HG03060 (cell line): ENCODE data around the gene F7.
"Not testable (repeated sequence)": the region's sequence is repeated elsewhere in the genome, so short reads cannot be mapped to it uniquely, and the experiment has no call there.

Experiments used
- ATAC-seq: cut with Tn5 transposase; IDR thresholded peaks from one replicate; pipeline ENCODE4 v1.9.1; 2021; ENCODE audit warnings: low read depth, moderate number of reproducible peaks; ENCODE audit not compliant: unreplicated experiment

The F7 gene

DNA sequence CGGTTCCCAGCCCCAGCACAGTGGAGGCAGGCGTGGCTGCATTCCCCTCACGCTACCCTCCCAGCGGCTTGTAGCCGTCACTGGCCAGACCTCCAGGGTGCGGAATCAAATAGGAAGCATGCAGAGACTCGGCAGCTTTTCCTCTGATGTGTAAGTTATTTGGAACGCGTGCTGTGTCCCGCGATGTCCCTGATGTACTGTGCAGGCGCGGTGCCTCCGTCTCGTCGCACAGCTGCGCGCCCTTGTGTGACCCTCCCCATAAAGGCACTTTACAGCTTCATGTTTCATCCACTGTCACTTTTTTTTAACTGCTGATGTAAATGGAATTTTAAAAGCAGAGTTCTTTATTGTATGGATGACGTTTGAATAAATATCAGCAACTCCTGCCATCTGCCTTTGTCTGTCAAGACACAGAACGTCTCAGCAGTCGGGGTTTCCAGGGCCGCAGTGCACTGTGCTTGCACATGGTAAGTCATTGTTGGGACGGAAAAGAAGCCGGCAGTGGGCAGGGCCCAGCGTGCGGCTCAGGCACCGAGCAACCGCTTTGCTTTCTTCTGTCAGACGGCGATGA, 7.3 kb upstream of the F7 start:
- no peak for ATAC-seq

DNA sequence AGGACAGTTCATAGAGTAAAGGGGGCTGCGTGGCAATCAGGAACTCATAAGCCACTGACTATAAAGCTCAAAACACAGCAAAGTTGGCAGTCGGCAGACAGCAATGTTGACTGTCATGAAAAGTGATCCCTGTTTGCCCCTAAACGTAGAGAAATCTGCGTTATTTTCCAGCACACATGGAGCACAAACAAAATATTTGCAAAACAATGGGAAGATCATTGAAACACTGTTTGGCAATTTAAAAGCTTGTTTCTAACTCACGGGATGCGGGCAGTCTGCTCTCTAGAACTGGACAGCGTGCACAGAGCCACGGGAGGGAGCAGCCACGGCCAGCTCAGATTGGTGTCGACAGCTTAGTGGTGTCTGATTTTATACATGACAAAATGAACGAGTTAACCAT, 6.4 kb upstream of the F7 start:
- no peak for ATAC-seq

DNA sequence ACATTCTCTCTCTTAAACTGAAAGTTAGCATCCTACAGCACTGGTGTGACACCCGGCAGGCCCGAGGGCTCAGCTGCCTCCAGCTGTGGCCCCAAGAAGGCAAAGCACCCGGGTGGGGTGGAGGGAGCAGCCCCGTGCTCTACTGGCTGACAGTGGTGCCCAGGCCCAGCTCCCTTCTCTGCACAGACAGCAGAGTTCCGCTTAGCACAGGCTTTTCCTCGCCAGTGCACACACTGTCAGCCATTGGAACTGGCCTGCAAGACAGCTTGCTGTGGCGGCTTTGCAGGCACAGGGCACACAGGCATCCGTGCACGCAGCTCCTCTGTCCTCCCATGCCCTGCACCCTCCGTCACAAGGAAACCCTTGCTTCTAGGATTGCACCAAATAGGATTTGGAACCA, 3.3 kb upstream of the F7 start:
- not testable (repeated sequence) for ATAC-seq

DNA sequence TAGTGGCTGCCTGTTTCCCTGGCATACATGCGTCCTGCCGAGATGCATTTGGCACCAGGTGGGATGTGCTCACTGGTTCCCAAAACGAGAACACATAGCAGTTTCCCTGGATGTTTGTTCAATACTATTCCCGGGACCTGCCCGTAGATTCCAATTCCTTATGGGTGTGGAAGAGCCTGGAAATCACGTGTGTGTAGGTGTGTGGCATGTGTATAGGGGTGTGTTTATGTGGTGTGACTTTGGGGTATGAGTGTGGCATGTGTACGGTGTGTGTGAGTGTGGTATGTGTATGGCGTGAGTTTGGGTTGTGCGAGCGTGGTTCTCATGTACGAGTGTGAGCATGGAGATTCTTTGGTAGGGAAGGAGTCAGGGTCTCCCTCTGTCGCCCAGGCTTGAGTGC, 2.9 kb upstream of the F7 start:
- ATAC-seq, result no peak

DNA sequence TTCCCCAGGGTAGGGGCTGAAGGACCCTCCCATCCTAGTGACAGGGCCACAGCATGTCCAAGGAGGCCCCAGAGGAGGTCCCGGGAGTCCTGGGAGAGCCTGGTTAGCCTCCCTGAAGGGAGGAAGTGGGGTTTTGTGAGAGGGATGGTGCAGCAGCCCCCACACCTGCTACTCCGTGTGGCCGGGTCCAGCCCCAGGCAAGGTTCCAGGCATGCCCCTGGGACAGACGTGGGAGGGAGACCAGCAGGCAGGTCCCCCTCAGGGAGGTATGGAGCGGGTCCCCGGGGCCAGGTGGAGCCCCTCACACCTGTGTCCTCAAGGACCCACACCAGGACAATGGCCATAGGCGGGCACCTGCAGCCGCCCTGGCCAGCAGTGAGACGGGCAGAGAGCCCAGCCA, 1.9 kb upstream of the F7 start:
- ATAC-seq, result no peak

DNA sequence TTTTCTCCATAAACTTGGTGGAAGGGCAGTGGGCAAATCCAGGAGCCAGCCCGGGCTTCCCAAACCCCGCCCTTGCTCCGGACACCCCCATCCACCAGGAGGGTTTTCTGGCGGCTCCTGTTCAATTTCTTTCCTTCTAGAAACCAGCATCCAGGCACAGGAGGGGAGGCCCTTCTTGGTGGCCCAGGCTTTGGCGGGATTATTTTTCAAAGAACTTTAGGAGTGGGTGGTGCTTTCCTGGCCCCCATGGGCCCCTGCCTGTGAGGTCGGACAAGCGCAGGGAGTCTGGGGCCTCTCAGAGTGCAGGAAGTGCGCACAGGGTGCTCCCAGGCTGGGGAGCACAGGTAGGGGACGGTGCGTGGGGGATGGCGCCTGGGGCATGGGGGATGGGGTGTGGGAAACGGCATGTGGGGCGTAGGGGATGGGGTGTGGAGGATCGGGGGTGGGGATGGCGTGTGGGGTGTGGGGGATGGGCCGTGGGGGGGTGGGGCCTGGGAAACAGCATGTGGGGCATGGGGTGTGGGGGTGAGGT, 396 bp downstream of the F7 start:
- no peak for ATAC-seq

DNA sequence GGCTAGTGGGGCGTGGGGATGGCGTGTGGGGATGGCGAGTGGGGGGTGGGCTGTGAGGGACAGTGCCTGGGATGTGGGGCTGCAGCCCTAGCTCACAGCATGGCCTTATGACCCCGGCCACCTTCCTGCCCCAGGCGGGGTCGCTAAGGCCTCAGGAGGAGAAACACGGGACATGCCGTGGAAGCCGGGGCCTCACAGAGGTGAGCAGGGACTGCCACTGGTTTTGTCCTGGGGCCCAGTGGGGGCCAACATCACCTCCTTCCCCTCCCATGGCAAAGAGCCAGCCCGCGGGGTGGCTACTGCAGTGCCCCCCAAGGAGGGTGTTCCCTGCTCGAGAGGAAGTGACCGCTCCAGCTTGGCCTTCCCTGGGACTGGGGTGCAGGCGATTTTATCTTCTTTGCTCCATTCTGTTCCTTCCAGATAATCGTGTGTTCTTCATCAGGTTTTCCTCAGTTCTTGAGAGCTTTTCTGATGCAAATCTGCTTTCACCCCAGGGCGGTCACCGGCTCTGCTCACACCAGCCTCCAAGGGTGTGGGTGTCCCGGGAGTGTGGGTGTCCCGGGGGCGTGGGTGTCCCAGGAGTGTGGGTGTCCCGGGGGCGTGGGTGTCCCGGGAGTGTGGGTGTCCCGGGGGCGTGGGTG, 1.2 kb downstream of the F7 start:
- no peak for ATAC-seq

DNA sequence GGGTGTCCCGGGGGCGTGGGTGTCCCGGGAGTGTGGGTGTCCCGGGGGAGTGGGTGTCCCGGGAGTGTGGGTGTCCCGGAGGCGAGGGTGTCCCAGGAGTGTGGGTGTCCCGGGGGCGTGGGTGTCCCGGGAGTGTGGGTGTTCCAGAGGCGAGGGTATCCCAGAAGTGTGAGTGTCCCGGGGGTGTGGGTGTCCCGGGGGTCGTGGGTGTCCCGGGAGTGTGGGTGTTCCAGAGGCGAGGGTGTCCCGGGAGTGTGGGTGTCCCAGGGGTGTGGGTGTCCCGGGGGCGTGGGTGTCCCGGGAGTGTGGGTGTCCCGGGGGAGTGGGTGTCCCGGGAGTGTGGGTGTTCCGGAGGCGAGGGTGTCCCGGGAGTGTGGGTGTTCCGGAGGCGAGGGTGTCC, 2.9 kb downstream of the F7 start:
- ATAC-seq, result not testable (repeated sequence)

DNA sequence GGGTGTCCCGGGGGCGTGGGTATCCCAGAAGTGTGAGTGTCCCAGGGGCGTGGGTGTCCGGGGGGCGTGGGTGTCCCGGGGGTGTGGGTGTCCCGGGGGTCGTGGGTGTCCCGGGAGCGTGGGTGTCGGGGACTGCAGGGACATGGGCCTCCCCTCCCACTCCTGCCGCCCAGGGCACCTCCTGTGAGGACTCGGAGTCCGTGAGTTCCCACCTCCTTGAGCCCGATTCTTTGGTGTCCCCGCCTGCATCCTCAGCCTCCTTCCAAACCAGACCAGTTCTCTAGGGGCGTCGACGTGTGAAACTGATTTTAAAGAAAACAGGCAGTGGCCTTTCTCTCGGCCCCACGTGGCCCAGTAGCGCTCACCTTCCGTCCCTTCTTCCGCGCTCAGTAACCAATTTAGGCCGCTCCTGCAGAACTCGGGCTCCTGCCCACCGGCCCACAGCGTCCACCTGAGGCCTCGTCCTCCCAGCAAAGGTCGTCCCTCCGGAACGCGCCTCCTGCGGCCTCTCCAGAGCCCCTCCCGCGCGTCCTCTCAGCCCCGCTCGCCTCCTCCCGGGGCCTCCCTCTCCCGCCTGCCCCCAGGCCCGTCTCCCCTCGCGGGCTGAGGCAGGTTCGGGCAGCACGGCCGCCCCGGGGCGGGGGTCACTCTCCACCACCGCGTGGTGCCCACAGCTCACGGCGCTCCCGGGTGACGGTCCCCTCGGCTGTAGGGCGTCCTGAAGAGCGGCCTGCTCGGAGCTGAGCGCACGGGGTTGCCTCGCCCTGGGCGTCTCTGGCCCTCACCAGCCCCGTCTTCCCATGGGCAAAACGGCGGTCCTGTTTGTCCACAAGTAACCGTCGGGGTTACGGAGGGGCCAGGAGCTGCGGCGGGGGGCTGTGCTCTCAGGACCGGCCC, 3.8 kb downstream of the F7 start:
- no peak for ATAC-seq

DNA sequence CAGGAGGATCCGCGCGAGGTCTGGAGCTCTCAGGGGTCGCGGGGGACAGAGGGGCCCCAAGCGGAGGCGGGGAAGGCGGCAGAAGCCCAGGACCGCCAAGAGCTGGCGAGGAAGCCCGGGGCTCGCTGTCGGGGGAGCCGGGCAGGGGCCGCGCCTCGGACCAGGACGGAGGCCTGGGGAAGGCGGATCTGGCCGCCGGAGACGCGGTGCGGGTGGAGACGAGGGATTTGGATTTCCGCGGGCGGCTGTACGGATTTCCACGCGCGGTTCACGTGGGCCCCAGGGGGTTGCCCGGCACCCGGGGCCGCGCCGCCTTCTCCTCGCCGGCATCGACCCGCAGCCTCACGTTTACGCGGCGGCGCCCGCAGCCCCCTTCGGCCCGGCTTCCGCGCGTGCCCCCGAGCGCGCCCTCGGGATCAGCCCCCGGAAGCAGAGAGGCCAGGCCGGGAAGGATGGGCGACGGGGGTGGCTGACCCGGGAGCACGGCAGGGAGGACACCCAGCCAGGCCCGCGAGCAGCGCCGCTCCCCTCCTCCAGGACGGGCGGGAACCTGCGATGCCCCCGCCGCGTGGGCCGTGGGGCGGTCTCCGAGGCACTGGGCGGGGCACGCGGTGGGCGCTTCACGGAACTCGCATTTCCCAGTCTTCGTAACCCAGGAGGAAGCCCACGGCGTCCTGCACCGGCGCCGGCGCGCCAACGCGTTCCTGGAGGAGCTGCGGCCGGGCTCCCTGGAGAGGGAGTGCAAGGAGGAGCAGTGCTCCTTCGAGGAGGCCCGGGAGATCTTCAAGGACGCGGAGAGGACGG, 4.7 kb downstream of the F7 start:
- no peak for ATAC-seq

DNA sequence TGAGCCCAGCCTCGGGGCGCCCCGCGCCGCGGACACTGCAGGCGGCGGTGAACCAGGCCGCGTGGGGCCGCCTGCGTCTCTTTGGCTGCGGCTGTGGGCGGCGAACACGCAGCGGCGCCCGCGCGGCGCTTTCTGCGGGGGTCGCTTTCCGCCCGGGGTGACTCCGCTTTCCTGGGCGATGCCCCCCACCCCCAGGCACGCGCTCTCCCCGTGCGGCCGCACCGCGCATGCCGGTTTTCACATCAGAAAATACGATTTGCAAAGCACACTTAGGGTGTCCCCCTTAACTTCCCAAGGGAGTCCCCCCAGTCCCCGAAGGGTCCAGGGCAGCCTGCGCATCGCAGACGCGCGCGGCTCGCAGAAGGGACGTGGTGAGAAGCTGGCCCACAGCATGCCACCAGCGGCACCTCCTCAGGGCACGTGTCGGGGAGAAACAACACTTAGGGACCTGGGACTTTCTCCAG, 5.3 kb downstream of the F7 start:
- no peak for ATAC-seq

DNA sequence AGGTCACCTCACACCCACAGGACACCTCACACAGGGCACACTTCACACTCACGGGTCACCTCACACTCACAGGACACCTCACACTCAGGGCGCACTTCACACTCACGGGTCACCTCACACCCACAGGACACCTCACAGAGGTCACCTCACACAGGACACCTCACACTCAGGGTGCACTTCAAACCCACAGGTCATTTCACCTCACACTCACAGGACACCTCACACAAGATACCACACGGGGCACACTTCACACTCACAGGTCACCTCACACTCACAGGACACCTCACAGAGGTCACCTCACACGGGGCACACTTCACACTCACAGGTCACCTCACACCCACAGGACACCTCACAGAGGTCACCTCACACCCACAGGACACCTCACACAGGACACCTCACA, 6.2 kb downstream of the F7 start:
- not testable (repeated sequence) for ATAC-seq

DNA sequence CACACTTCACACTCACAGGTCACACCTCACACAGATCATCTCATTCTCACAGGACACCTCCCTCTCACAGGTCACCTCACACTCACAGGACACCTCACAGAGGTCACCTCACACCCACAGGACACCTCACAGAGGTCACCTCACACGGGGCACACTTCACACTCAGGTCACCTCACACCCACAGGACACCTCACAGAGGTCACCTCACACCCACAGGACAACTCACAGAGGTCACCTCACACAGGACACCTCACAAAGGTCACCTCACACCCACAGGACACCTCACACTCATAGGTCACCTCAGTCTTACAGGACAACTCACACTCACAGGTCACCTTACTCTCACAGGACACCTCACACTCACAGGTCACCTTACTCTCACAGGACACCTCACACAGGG, 6.9 kb downstream of the F7 start:
- not testable (repeated sequence) for ATAC-seq

DNA sequence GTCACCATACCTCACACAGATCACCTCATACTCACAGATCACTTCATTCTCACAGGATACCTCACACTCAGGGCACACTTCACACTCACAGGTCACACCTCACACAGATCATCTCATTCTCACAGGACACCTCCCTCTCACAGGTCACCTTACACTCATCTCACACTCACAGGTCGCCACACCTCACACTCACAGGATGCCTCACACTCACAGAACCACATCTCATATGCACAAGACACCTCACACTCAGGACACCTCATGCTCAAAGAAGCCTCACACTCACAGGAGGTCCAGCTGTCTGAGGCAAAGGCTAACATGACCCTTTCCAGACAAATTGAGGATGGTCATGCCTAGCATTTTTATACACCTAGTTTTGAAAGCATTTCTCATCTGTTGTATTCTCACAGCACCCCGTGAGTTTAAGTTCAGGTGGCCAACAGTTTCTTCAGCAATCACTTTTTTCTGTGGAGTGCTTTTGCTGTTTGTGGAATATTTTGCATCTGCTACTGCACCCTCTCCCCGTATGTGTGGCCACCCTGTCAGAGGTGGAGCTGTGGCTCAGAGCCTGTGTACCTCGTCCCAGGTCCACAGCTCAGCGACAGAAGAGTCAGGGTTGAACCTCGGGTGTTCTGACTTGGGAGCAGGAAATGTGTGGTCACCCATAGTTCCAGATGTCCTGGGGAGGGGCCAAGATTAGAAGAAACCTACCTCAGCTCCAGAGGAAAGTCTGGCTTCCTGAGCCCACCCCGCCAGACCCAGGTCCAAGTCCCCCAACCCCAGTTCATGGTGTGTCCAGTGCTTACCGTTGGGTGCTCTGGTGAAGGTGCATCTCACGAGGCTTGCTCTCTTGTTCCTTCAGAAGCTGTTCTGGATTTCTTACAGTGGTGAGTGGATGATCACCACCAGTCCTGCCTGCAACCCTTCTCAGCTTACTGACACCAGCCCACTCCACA, 7.6 kb downstream of the F7 start:
- ATAC-seq, result no peak

DNA sequence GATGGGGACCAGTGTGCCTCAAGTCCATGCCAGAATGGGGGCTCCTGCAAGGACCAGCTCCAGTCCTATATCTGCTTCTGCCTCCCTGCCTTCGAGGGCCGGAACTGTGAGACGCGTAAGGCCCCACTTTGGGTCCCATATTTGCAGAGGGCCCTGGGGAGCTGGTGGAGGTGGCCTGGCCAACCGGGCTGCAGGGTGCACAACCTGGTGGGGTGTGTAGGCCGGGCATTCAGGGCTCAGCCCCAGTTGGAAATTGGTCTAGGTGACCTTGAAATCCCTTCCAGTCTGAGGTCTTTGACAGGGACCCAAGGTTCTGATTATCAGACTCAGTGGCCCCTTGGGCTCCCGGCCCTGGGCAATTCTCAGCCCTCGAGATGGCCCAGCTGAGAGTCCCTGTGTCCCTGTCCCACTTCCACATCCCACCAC, 8.3 kb downstream of the F7 start:
- ATAC-seq, result no peak

DNA sequence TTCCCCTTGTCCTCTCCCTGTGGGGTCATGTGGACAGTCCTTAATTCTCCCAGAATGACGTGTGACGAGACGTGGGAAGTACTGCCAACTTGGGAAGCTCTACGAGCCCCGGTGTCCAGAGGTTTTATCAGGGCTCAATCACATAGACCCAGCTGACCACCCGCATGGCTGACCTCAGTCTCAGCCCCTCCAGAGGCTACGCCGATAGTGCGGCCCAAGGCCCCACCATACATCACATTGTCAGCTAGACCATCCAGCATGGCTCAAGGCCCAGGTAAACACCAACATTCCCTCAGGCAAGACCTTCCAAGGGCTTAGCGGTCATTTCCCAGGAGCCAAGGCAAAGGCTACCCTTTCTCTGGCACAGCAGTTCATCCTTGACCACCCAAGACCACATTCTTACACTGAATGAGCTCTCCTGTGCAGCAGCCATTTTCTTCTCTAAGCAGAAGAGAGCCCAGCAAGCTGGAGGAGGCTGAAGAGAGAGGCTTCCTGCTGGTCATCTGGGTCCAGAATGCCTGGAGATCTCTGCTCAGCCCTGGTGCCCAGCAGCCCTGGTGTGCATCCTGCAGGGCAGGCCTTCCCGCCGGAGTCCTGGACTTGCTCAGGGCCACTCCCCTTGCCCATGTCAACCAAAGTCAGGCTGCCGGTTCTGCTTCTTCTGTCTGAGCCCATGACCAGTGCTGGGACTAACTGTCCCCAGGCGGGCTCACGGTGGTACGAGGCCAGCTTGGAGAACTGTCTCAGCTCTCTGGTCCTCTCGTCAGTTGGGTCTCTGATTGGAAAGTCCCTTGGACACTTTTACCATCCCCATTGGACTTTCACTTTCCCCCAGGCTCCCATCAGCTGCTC, 9.1 kb downstream of the F7 start:
- ATAC-seq, result no peak

DNA sequence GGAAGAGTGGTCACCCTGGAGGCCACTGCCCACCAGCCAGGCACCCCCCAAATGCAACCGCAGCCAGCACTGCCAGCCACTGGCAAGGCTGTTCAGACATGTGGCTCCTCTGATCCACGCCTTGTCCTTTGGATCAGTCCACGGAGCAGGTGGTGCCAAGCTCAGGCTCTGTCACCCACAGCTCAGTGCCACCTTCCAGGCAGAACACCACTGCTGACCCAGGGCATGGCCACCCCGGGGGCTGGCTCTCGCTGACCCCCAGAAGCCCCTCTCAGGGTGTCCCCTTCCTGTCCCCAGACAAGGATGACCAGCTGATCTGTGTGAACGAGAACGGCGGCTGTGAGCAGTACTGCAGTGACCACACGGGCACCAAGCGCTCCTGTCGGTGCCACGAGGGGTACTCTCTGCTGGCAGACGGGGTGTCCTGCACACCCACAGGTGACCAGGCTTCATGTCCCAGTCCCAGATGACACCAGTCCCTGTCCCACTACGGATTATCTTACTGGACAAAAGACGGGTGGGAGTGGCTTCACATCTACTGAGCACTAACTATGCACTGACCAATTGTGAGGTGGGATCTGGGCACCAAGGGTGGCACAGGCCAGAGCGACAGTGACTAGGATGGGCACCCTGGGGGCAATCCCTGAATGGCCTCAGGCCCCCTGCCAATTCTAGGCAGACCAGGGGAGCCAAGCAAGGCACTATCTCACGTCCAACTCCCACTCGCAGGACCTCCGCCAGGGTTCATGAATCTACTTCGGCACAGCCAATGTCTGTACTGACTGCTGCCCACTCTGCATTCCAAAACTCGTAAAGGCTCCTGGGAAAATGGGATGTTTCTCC, 10.0 kb downstream of the F7 start:
- ATAC-seq, result no peak
